GM12878 (cell line): ENCODE data around the gene ALG2. TPM values are rescaled to one million over a fixed set of nuclear protein-coding genes. Genes with fewer than 3 reads are reported as not detected.

Source experiments
- BACH1 ChIP-seq: fragments of 450-650 bp; IDR thresholded peaks from 2 replicates; pipeline ENCODE4 v1.6.1; 2017; ENCODE audit warnings: mild to moderate bottlenecking, borderline replicate concordance
- BCL11A ChIP-seq: IDR thresholded peaks from 2 replicates; pipeline ENCODE4 v1.6.1; 2011; ENCODE audit warnings: low read depth, low read length
- BCL3 ChIP-seq: IDR thresholded peaks from 2 replicates; pipeline ENCODE4 v1.6.1; 2011; ENCODE audit warnings: borderline replicate concordance, low read depth, mild to moderate bottlenecking, moderate library complexity, low read length; ENCODE audit not compliant: insufficient read depth, poor library complexity, severe bottlenecking
- CBFB ChIP-seq: IDR thresholded peaks from 2 replicates; pipeline ENCODE4 v1.6.1; 2016; ENCODE audit warnings: antibody characterized with exemption, low read depth
- CBX5 ChIP-seq: sonication (generic); IDR thresholded peaks from 2 replicates; pipeline ENCODE4 v1.6.1; 2016; ENCODE audit warnings: low read depth, moderate library complexity, mild to moderate bottlenecking, inconsistent platforms
- CREM ChIP-seq: IDR thresholded peaks from 2 replicates; pipeline ENCODE4 v1.6.1; 2014; ENCODE audit warnings: antibody characterized with exemption, low read depth
- DPF2 ChIP-seq: fragments of 450-650 bp; IDR thresholded peaks from 2 replicates; pipeline ENCODE4 v1.6.1; 2017; ENCODE audit warnings: mild to moderate bottlenecking
- EGR1 ChIP-seq, 2 experiments: IDR thresholded peaks; 1 replicate in 1 of 2; 2 replicates in 1 of 2; pipeline ENCODE4 v1.6.1; 2011 to 2012; ENCODE audit warnings: low read depth in 2 of 2, low read length in 2 of 2, borderline replicate concordance in 1 of 2, mild to moderate bottlenecking in 1 of 2, moderate library complexity in 1 of 2
- ETV6 ChIP-seq, 2 experiments: fragments of 450-650 bp in 1 of 2; IDR thresholded peaks in 1 of 2; conservative IDR thresholded peaks in 1 of 2; 2 replicates each; pipeline ENCODE4 v1.6.1; 2014; ENCODE audit warnings: antibody characterized with exemption in 1 of 2, borderline replicate concordance in 1 of 2, low read depth in 1 of 2, mild to moderate bottlenecking in 1 of 2, moderate library complexity in 1 of 2
- GATAD2B ChIP-seq: fragments of 450-650 bp; conservative IDR thresholded peaks from 2 replicates; pipeline ENCODE4 v1.6.1; 2017; ENCODE audit warnings: low read depth, mild to moderate bottlenecking, moderate library complexity
- HDAC6 ChIP-seq: fragments of 200-600 bp; sonication (generic); IDR thresholded peaks from one replicate; pipeline ENCODE4 v1.8.0; 2017; ENCODE audit warnings: antibody characterized with exemption; ENCODE audit not compliant: unreplicated experiment
- IKZF1 ChIP-seq: fragments of 450-650 bp; conservative IDR thresholded peaks from 2 replicates; pipeline ENCODE4 v1.6.1; 2017; ENCODE audit warnings: antibody characterized with exemption, mild to moderate bottlenecking
- IRF4 ChIP-seq: IDR thresholded peaks from 2 replicates; pipeline ENCODE4 v1.6.1; 2011; ENCODE audit warnings: low read depth, low read length
- JUNB ChIP-seq: IDR thresholded peaks from 2 replicates; pipeline ENCODE4 v1.6.1; 2016; ENCODE audit warnings: antibody characterized with exemption, mild to moderate bottlenecking
- KDM1A ChIP-seq: fragments of 200-600 bp; sonication (generic); IDR thresholded peaks from 2 replicates; pipeline ENCODE4 v1.6.1; 2016; ENCODE audit warnings: borderline replicate concordance
- MLLT1 ChIP-seq: fragments of 450-650 bp; IDR thresholded peaks from 2 replicates; pipeline ENCODE4 v1.6.1; 2016; ENCODE audit warnings: mild to moderate bottlenecking
- MTA2 ChIP-seq: fragments of 450-650 bp; IDR thresholded peaks from 2 replicates; pipeline ENCODE4 v1.6.1; 2016; ENCODE audit warnings: low read depth, mild to moderate bottlenecking, moderate library complexity
- NBN ChIP-seq: fragments of 450-650 bp; IDR thresholded peaks from 2 replicates; pipeline ENCODE4 v1.6.1; 2016
- NFIC ChIP-seq: IDR thresholded peaks from 2 replicates; pipeline ENCODE4 v1.6.1; 2012; ENCODE audit warnings: low read depth, mild to moderate bottlenecking, inconsistent platforms, low read length, moderate library complexity
- NFXL1 ChIP-seq: fragments of 450-650 bp; IDR thresholded peaks from 2 replicates; pipeline ENCODE4 v1.6.1; 2017; ENCODE audit warnings: antibody characterized with exemption, mild to moderate bottlenecking, borderline replicate concordance
- NFYA ChIP-seq: IDR thresholded peaks from 2 replicates; pipeline ENCODE4 v1.6.1; 2011; ENCODE audit warnings: low read depth, mild to moderate bottlenecking, low read length, improper control_type of control experiment, borderline replicate concordance
- PKNOX1 ChIP-seq: fragments of 450-650 bp; IDR thresholded peaks from 2 replicates; pipeline ENCODE4 v1.6.1; 2016; ENCODE audit warnings: mild to moderate bottlenecking
- PML ChIP-seq: IDR thresholded peaks from 2 replicates; pipeline ENCODE4 v1.6.1; 2012; ENCODE audit warnings: low read length, inconsistent platforms
- POLR2A ChIP-seq: IDR thresholded peaks from 2 replicates; pipeline ENCODE4 v1.6.1; 2011; ENCODE audit warnings: low read depth, mild to moderate bottlenecking, low read length
- POU2F2 ChIP-seq: IDR thresholded peaks from 3 replicates; pipeline ENCODE4 v1.6.1; 2011; ENCODE audit warnings: low read depth, mild to moderate bottlenecking, low read length, borderline replicate concordance
- RFX5 ChIP-seq: IDR thresholded peaks from 2 replicates; pipeline ENCODE4 v1.6.1; 2011; ENCODE audit warnings: low read depth, low read length, improper control_type of control experiment
- SPI1 ChIP-seq: IDR thresholded peaks from 2 replicates; pipeline ENCODE4 v1.6.1; 2011; ENCODE audit warnings: low read depth, mild to moderate bottlenecking, low read length, moderate library complexity, borderline replicate concordance; ENCODE audit not compliant: insufficient read depth
- STAT3 ChIP-seq: IDR thresholded peaks from 2 replicates; pipeline ENCODE4 v1.6.1; 2011; ENCODE audit warnings: low read depth, low read length, improper control_type of control experiment
- TCF3 ChIP-seq: IDR thresholded peaks from 2 replicates; pipeline ENCODE4 v1.6.1; 2012; ENCODE audit warnings: low read depth, mild to moderate bottlenecking, low read length, borderline replicate concordance; ENCODE audit not compliant: insufficient read depth
- YBX1 ChIP-seq: fragments of 450-650 bp; IDR thresholded peaks from 2 replicates; pipeline ENCODE4 v1.6.1; 2016; ENCODE audit warnings: antibody characterized with exemption
- ZNF24 ChIP-seq: fragments of 450-650 bp; IDR thresholded peaks from 2 replicates; pipeline ENCODE4 v1.6.1; 2017; ENCODE audit warnings: antibody characterized with exemption, mild to moderate bottlenecking
- polyA plus RNA-seq, 11 experiments: library from polyadenylated mRNA; depleted of rRNA in 4 of 11; unstranded in 6 of 11; stranded (reverse) in 5 of 11; fragments of >200 nt; fragmentation: Nextera tagmentation in 4 of 11; fragmentation: Illumina TruSeq in 1 of 11; extraction: Ambion mirVana in 4 of 11; extraction: Trizol in 1 of 11; gene quantifications; 1 replicate in 1 of 11; 2 replicates in 10 of 11; pipeline versions ENCODE4 v1.2.1 to v1.2.3, GENCODE V29; 2011 to 2016; ENCODE audit warnings: inconsistent platforms in 2 of 11, missing spikeins in 2 of 11, low read depth in 1 of 11
- total RNA-seq, 4 experiments: library from RNA; depleted of rRNA in 3 of 4; stranded (reverse); fragments of >200 nt in 3 of 4; fragmentation: Illumina TruSeq in 1 of 4; extraction: Trizol in 1 of 4; gene quantifications; 2 replicates each; pipeline versions ENCODE4 v1.2.1 to v1.2.3, GENCODE V29; 2013 to 2021

The ALG2 gene
- total and polyA plus RNA-seq, 10 of the 15 experiments (the other 5 are each of a cell fraction or from before 2014, with no cell fraction given), result 8.8 to 52.5 (median 38.6) TPM

DNA sequence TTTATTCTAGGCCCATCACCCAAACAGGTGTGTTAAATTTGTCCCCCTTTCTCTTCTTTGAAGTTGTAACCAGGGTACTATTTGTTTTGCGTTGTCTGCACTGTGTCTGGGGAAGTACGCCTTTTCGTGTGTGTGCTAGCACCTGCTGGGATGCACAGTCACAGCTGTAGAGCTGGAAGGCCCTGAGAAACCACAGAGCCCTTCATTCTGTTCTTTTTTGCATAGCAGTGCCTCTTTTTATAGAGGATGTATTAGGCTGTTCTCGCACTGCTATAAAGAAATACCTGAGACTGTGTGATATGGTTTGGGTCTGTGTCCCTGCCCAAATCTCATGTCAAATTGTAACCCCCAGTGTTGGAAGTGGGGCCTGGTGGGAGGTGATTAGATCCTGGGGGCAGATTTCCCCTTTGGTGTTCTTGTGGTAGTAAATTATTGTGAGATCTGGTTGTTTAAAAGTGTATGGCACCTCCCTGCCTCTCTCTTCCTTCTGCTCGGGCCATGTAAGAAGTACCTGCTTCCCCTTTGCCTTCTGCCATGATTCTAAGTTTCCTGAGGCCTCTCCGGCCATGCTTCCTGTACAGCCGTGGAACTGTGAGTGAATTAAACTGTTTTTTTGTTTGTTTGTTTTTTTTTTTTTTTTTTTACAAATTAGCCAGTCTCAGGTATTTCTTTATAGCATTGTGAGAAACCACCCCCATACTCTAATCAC is 14.3 kb upstream of the ALG2 start (continued):
- TF ChIP-seq PKNOX1 (no peak), NBN (peak; percentile 82), POU2F2 (peak; percentile 83; the same call in 2 of the 3 replicates), MTA2 (peak; percentile 87), CBFB (peak; percentile 93), CBX5 (peak; percentile 79), MLLT1 (peak; percentile 54), TCF3 (peak; percentile 95), HDAC6 (no peak), NFYA (no peak), DPF2 (peak; percentile 85), NFIC (peak; percentile 93), CREM (peak; percentile 89), EGR1 (IDR thresholded peaks at IDR 0.05; ENCODE audit: borderline replicate concordance in 1 of 2, low read depth in 2 of 2, low read length in 2 of 2) (no peak), KDM1A (no peak), BCL11A (peak; percentile 90), RFX5 (no peak), STAT3 (no peak), GATAD2B (peak; percentile 50; the same call in 1 of the 2 replicates), IRF4 (0 out of 2 replicates have a peak, but pooled peaks have one; percentile 64), ZNF24 (peak; percentile 79), IKZF1 (peak; percentile 88), BACH1 (no peak), SPI1 (peak; percentile 54; the same call in 1 of the 2 replicates), BCL3 (no peak), NFXL1 (no peak), ETV6 (conservative IDR thresholded peaks at IDR 0.05 in 1 of 2, IDR thresholded peaks at IDR 0.05 in 1 of 2; ENCODE audit: borderline replicate concordance in 1 of 2, low read depth in 1 of 2) (0 out of 4 replicates have a peak, but pooled peaks of 1 of the 2 experiments have one; percentile 42), JUNB (peak; percentile 75), YBX1 (no peak), PML (peak; percentile 65; the same call in 1 of the 2 replicates), POLR2A (no peak)
